ENCODE data around the gene GPC6.
"Not testable (repeated sequence)": the region's sequence is repeated elsewhere in the genome, so short reads cannot be mapped to it uniquely, and the experiment has no call there.

The GPC6 gene

DNA sequence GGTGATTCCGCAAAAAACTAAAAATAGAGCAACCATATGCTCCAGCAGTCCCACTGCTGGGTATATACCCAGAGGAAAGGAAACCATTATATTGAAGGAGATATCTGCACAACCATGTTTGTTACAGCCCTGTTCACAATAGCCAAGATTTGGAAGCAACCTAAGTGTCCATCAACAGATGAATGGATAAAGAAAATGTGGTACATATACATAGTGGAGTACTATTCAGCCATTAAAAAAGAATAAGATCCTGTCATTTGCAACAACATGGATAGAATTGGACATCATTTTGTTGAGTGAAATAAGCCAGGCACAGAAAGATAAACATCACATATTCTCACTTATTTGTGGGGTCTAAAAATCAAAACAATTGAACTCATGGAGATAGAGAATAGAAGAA lies 97.3 kb downstream of the GPC6 start:
- no CpG with 5 or more reads among the region's 1 CpG for WGBS (ENCODE audit: extremely low coverage, insufficient coverage, low lambda C conversion rate)
- H2BK5ac ChIP-seq (ENCODE audit: low read length); DNase-seq; H4K8ac ChIP-seq (ENCODE audit: low read depth, low read length); H2BK120ac ChIP-seq (ENCODE audit: low read depth, low read length); H3K79me1 ChIP-seq (ENCODE audit: low read length); H3K36me3 ChIP-seq (ENCODE audit: control insufficient read depth, insufficient read depth, low read length); H3K56ac ChIP-seq (ENCODE audit: low read length); H3K18ac ChIP-seq (ENCODE audit: low read length); H2BK15ac ChIP-seq (replicated peaks; ENCODE audit: low read depth); H4K5ac ChIP-seq (ENCODE audit: low read length); H3K4ac ChIP-seq (ENCODE audit: low read depth, low read length); H3K27me3 ChIP-seq (ENCODE audit: insufficient read depth, low read length, poor library complexity); H3K23ac ChIP-seq (ENCODE audit: low read length); H3K27ac ChIP-seq (ENCODE audit: low read depth, low read length); H3K4me1 ChIP-seq (ENCODE audit: control insufficient read depth, low read depth, low read length); H3K4me3 ChIP-seq (ENCODE audit: low read length); H2AK5ac ChIP-seq (ENCODE audit: low read length); H3K9ac ChIP-seq (ENCODE audit: low read length); H3K4me2 ChIP-seq (ENCODE audit: low read length): not testable (repeated sequence)
- H3K79me2 ChIP-seq (ENCODE audit: control insufficient read depth, insufficient read depth, low read length): peaks cover 13% of the 10 kb centered on the region

- Histone ChIP-seq H3K79me2 (ENCODE audit: control insufficient read depth, insufficient read depth, low read length) (peaks cover 16% of the 10 kb centered on the region), H2BK15ac (replicated peaks; ENCODE audit: low read depth) (no peak overlapping the region), H4K5ac (ENCODE audit: low read length) (no peak overlapping the region), H3K4me3 (ENCODE audit: low read length) (no peak overlapping the region), H3K18ac (ENCODE audit: low read length) (no peak overlapping the region), H3K79me1 (ENCODE audit: low read length) (peaks cover 14% of the 10 kb centered on the region), H3K56ac (ENCODE audit: low read length) (peak overlapping the region; percentile 7), H3K4me2 (ENCODE audit: low read length) (no peak overlapping the region), H3K4me1 (ENCODE audit: control insufficient read depth, low read depth, low read length) (no peaks in the 10 kb centered on the region), H2AK5ac (ENCODE audit: low read length) (no peak overlapping the region), H4K8ac (ENCODE audit: low read depth, low read length) (no peak overlapping the region), H3K4ac (ENCODE audit: low read depth, low read length) (no peak overlapping the region), H2BK120ac (ENCODE audit: low read depth, low read length) (no peak overlapping the region), H3K27me3 (ENCODE audit: insufficient read depth, low read length, poor library complexity) (no peaks in the 10 kb centered on the region), H3K9ac (ENCODE audit: low read length) (no peak overlapping the region), H3K36me3 (ENCODE audit: control insufficient read depth, insufficient read depth, low read length) (no peaks in the 10 kb centered on the region), H2BK5ac (ENCODE audit: low read length) (no peak overlapping the region), H3K27ac (ENCODE audit: low read depth, low read length) (no peak overlapping the region), H3K23ac (ENCODE audit: low read length) (no peak overlapping the region)
- no peak for DNase-seq
- no CpG with 5 or more reads among the region's 1 CpG for WGBS (ENCODE audit: extremely low coverage, insufficient coverage, low lambda C conversion rate)
Measured at GRCh38 chr13:93325303-93326233, 99.0 kb downstream of the GPC6 start.

DNA sequence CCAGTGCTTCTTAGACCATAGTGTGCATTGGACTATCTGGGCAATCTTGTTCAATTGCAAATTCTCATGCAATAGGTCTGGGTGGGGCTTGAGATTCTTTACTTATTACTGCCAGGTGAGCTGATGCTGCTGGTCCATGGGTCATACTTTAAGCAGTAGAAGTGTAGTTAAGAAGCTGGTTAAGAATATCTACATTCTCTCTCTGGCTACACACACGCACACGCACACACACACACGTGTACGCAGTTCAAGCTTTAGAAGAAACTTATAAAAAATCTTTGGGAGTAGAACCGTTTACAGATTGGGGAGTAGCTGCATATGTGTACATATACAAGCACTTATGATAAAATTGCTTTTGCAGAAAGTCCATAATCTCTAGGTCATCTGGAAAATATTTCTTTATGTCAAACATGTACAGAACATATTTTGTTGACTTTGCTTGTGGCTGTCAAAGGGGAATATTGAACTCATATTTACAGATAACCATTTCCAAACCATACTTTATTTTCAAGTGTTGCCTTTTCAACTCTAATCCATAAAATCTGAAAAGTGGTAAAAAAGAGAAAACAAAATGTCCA lies 99.7 kb downstream of the GPC6 start:
- Histone ChIP-seq H3K79me2 (ENCODE audit: control insufficient read depth, insufficient read depth, low read length) (peaks cover 16% of the 10 kb centered on the region), H3K4me3 (ENCODE audit: low read length) (no peak overlapping the region), H3K18ac (ENCODE audit: low read length) (no peak overlapping the region), H3K27ac (ENCODE audit: low read depth, low read length) (no peak overlapping the region), H2AK5ac (ENCODE audit: low read length) (no peak overlapping the region), H2BK15ac (replicated peaks; ENCODE audit: low read depth) (no peak overlapping the region), H3K23ac (ENCODE audit: low read length) (no peak overlapping the region), H2BK120ac (ENCODE audit: low read depth, low read length) (no peak overlapping the region), H4K8ac (ENCODE audit: low read depth, low read length) (no peak overlapping the region), H2BK5ac (ENCODE audit: low read length) (no peak overlapping the region), H3K4ac (ENCODE audit: low read depth, low read length) (no peak overlapping the region), H3K4me1 (ENCODE audit: control insufficient read depth, low read depth, low read length) (no peaks in the 10 kb centered on the region), H3K56ac (ENCODE audit: low read length) (no peak overlapping the region), H3K79me1 (ENCODE audit: low read length) (peaks cover 14% of the 10 kb centered on the region), H4K5ac (ENCODE audit: low read length) (no peak overlapping the region), H3K9ac (ENCODE audit: low read length) (no peak overlapping the region), H3K27me3 (ENCODE audit: insufficient read depth, low read length, poor library complexity) (no peaks in the 10 kb centered on the region), H3K36me3 (ENCODE audit: control insufficient read depth, insufficient read depth, low read length) (no peaks in the 10 kb centered on the region), H3K4me2 (ENCODE audit: low read length) (no peak overlapping the region)
- no peak for DNase-seq
- no CpG with 5 or more reads among the region's 5 CpGs for WGBS (ENCODE audit: extremely low coverage, insufficient coverage, low lambda C conversion rate)

DNA sequence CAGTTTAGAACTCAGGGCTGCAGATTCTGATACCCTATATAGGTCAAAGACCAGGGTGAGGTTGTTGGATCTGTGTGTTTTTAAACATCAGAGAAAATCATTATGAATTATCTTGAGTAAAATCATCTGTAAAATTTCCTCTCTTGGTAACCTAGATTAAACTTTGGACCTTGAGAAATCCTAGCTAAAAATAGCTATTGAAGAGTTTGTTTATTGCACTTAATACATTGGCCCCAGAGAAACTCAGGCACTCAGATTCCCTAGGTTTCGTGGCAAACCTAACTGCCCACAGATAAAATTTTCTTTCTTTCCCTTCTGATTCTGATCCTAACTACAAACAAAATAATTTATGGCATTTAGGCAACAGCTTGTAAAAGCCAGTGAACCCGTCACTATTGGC lies 102.3 kb downstream of the GPC6 start:
- Histone ChIP-seq H3K4ac (ENCODE audit: low read depth, low read length) (no peak overlapping the region), H4K8ac (ENCODE audit: low read depth, low read length) (no peak overlapping the region), H3K27me3 (ENCODE audit: insufficient read depth, low read length, poor library complexity) (no peaks in the 10 kb centered on the region), H3K79me1 (ENCODE audit: low read length) (peaks cover 12% of the 10 kb centered on the region), H2BK15ac (replicated peaks; ENCODE audit: low read depth) (no peak overlapping the region), H3K4me2 (ENCODE audit: low read length) (no peak overlapping the region), H3K79me2 (ENCODE audit: control insufficient read depth, insufficient read depth, low read length) (peaks cover 19% of the 10 kb centered on the region), H2BK120ac (ENCODE audit: low read depth, low read length) (no peak overlapping the region), H3K9ac (ENCODE audit: low read length) (no peak overlapping the region), H2BK5ac (ENCODE audit: low read length) (no peak overlapping the region), H3K23ac (ENCODE audit: low read length) (no peak overlapping the region), H3K27ac (ENCODE audit: low read depth, low read length) (no peak overlapping the region), H3K4me3 (ENCODE audit: low read length) (no peak overlapping the region), H3K56ac (ENCODE audit: low read length) (no peak overlapping the region), H2AK5ac (ENCODE audit: low read length) (no peak overlapping the region), H3K4me1 (ENCODE audit: control insufficient read depth, low read depth, low read length) (no peaks in the 10 kb centered on the region), H3K36me3 (ENCODE audit: control insufficient read depth, insufficient read depth, low read length) (no peaks in the 10 kb centered on the region), H3K18ac (ENCODE audit: low read length) (no peak overlapping the region), H4K5ac (ENCODE audit: low read length) (no peak overlapping the region)
- no peak for DNase-seq
- no CpG with 5 or more reads among the region's 2 CpGs for WGBS (ENCODE audit: extremely low coverage, insufficient coverage, low lambda C conversion rate)

DNA sequence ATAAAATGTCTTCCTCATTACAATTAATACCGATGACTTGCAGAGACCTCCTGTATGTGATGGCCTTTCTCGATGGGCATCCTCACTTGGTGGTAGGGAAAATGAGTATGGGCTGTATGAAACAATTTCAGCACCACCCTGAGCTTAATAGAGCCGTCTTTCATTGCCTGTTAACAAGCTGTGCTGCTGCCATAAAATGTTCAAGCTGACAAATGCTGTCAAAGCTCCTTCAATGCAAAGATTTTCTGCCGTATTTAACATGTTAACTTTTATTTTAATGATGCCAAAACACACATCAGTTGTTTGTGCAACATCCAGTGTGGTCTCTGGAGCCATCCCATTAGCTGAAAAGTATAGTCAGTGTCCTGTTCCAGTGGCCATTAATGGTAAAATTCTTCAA lies 110.1 kb downstream of the GPC6 start:
- Histone ChIP-seq H3K23ac (ENCODE audit: low read length) (no peak overlapping the region), H4K8ac (ENCODE audit: low read depth, low read length) (no peak overlapping the region), H2AK5ac (ENCODE audit: low read length) (no peak overlapping the region), H3K9ac (ENCODE audit: low read length) (no peak overlapping the region), H3K4me2 (ENCODE audit: low read length) (no peak overlapping the region), H2BK15ac (replicated peaks; ENCODE audit: low read depth) (no peak overlapping the region), H3K36me3 (ENCODE audit: control insufficient read depth, insufficient read depth, low read length) (no peaks in the 10 kb centered on the region), H3K4me1 (ENCODE audit: control insufficient read depth, low read depth, low read length) (no peaks in the 10 kb centered on the region), H3K79me1 (ENCODE audit: low read length) (peaks cover 11% of the 10 kb centered on the region), H3K27me3 (ENCODE audit: insufficient read depth, low read length, poor library complexity) (no peaks in the 10 kb centered on the region), H3K56ac (ENCODE audit: low read length) (no peak overlapping the region), H2BK120ac (ENCODE audit: low read depth, low read length) (no peak overlapping the region), H2BK5ac (ENCODE audit: low read length) (no peak overlapping the region), H3K18ac (ENCODE audit: low read length) (no peak overlapping the region), H3K79me2 (ENCODE audit: control insufficient read depth, insufficient read depth, low read length) (peaks cover 18% of the 10 kb centered on the region), H3K27ac (ENCODE audit: low read depth, low read length) (no peak overlapping the region), H3K4ac (ENCODE audit: low read depth, low read length) (no peak overlapping the region), H3K4me3 (ENCODE audit: low read length) (no peak overlapping the region), H4K5ac (ENCODE audit: low read length) (no peak overlapping the region)
- no CpG with 5 or more reads among the region's 4 CpGs for WGBS (ENCODE audit: extremely low coverage, insufficient coverage, low lambda C conversion rate)
- DNase-seq: no peak

Measured in mesendoderm (in vitro differentiated cells).